Vagina (tissue), 2 donors: Measurements from ENCODE around the gene WNT16. TPM values are rescaled to one million over a fixed set of nuclear protein-coding genes. Genes with fewer than 3 reads are reported as not detected.

ENCODE experiments used
- DNase-seq, 2 donors: peaks; one replicate each; pipeline ENCODE4 v3.0.0-alpha.2; 2017; ENCODE audit errors: extremely low spot score in 2 of 2
- H3K27ac ChIP-seq: fragments of 200-600 bp; sonication (generic); one replicate; pipeline ENCODE4 v1.5.1; 2019
- H3K27me3 ChIP-seq: fragments of 200-600 bp; sonication (generic); one replicate; pipeline ENCODE4 v1.5.1; 2019
- H3K36me3 ChIP-seq, 2 donors: fragments of 200-600 bp; sonication (generic); one replicate each; pipeline ENCODE4 v1.5.1; 2017 to 2019
- H3K4me1 ChIP-seq: fragments of 200-600 bp; sonication (generic); one replicate; pipeline ENCODE4 v1.5.1; 2019
- H3K4me3 ChIP-seq, 2 donors: fragments of 200-600 bp; sonication (generic); 1 replicate in 1 of 2; 2 replicates in 1 of 2; pipeline ENCODE4 v1.5.1; 2016 to 2019
- H3K9me3 ChIP-seq: fragments of 200-600 bp; sonication (generic); one replicate; pipeline ENCODE4 v1.5.1; 2019
- POLR2A ChIP-seq, 2 donors: fragments of 450-650 bp; IDR thresholded peaks; one replicate each; pipeline ENCODE4 v1.6.1; 2017; ENCODE audit warnings: antibody characterized with exemption in 2 of 2, mild to moderate bottlenecking in 2 of 2, moderate library complexity in 2 of 2
- POLR2AphosphoS5 ChIP-seq, 2 donors: sonication (generic); formaldehyde crosslinking; IDR thresholded peaks; one replicate each; pipeline ENCODE4 v1.9.0; 2017; ENCODE audit warnings: antibody characterized with exemption in 2 of 2, mild to moderate bottlenecking in 2 of 2, low read depth in 1 of 2; ENCODE audit not compliant: insufficient read depth in 1 of 2
- intact Hi-C: fragments of 100-400 bp; cut with DNase I; formaldehyde crosslinking; loops from one replicate; pipeline ENCODE4 v1.15.1; 2023
- total RNA-seq: library from RNA; depleted of rRNA; stranded (reverse); fragments of >200 nt; gene quantifications from one replicate; pipeline ENCODE4 v1.2.3, GENCODE V29; 2016
- TF ChIP-seq, protein P1 (sequence below), 3 experiments: fragments of 450-650 bp in 2 of 3; fragments of 200-600 bp in 1 of 3; sonication (generic) in 1 of 3; IDR thresholded peaks; one replicate each; pipeline ENCODE4 v1.5.1; 2017 to 2019; ENCODE audit warnings: antibody characterized with exemption in 3 of 3, mild to moderate bottlenecking in 2 of 3, moderate library complexity in 2 of 3

Gene WNT16
- total RNA-seq, 1 donor from 2014 or later, result 7.4 TPM

DNA sequence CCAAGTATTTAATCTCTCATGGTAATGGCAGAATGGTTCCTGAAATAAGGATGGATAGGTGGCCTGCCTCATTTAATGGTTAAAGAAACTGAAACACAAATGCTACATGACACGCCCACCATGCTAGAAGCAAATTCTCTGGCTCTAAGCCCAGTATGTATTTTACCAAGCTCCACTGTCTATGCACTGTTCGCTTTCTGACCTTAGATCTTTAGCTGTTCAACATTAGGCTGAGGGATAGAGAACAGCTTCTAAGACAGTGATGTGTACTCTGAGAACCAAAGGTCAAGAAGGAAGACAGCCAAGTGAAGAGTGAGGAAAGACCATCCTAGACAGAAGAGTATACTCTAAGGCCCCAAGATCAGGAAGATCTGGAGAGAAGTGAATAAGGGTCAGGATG lies 40.7 kb downstream of the WNT16 start:
- Histone ChIP-seq H3K4me3 (no peak overlapping the region), H3K27me3 (no peaks in the 10 kb centered on the region), H3K4me1 (no peaks in the 10 kb centered on the region), H3K27ac (no peak overlapping the region), H3K9me3 (no peaks in the 10 kb centered on the region), H3K36me3 (peaks cover 0 to 8% of the 10 kb centered on the region in 2 donors)
- no peak for DNase-seq
- TF ChIP-seq, protein P1, sequence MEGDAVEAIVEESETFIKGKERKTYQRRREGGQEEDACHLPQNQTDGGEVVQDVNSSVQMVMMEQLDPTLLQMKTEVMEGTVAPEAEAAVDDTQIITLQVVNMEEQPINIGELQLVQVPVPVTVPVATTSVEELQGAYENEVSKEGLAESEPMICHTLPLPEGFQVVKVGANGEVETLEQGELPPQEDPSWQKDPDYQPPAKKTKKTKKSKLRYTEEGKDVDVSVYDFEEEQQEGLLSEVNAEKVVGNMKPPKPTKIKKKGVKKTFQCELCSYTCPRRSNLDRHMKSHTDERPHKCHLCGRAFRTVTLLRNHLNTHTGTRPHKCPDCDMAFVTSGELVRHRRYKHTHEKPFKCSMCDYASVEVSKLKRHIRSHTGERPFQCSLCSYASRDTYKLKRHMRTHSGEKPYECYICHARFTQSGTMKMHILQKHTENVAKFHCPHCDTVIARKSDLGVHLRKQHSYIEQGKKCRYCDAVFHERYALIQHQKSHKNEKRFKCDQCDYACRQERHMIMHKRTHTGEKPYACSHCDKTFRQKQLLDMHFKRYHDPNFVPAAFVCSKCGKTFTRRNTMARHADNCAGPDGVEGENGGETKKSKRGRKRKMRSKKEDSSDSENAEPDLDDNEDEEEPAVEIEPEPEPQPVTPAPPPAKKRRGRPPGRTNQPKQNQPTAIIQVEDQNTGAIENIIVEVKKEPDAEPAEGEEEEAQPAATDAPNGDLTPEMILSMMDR (IDR thresholded peaks at IDR 0.05), result no peak
- TF ChIP-seq POLR2A (IDR thresholded peaks at IDR 0.05) (no peak), POLR2AphosphoS5 (IDR thresholded peaks at IDR 0.05; ENCODE audit: insufficient read depth in 1 of 2, low read depth in 1 of 2) (no peak)
- intact Hi-C loops, result loop anchor here (5.0 kb wide), 1 partner anchor 178 kb away; no protein-coding TSS in a partner anchor

DNA sequence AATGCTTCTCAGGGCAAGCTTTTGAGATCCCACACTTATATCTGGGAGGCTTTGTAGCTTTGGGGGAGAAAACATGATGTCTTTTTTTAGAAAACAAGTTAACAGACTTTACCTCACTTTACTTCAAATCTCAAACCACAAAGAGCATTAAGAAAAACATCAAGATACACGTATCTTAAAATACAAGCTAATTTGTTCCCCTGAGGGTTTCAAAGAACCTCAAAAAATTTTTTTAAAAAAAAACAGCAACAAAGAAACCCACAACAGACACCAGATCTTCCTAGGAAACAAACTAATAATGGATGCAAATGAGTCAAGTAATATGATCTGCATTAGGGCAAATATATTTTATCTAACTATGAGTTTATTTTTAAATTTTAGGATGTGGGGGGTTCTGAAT lies 42.6 kb downstream of the WNT16 start:
- Histone ChIP-seq H3K27ac (no peak overlapping the region), H3K27me3 (no peaks in the 10 kb centered on the region), H3K4me1 (no peaks in the 10 kb centered on the region), H3K9me3 (no peaks in the 10 kb centered on the region), H3K4me3 (no peak overlapping the region), H3K36me3 (peaks cover 0 to 8% of the 10 kb centered on the region in 2 donors)
- intact Hi-C loops, result no loop called here
- TF ChIP-seq POLR2A (IDR thresholded peaks at IDR 0.05), result no peak
- TF ChIP-seq, protein P1 (IDR thresholded peaks at IDR 0.05), result no peak
- DNase-seq, result no peak

DNA sequence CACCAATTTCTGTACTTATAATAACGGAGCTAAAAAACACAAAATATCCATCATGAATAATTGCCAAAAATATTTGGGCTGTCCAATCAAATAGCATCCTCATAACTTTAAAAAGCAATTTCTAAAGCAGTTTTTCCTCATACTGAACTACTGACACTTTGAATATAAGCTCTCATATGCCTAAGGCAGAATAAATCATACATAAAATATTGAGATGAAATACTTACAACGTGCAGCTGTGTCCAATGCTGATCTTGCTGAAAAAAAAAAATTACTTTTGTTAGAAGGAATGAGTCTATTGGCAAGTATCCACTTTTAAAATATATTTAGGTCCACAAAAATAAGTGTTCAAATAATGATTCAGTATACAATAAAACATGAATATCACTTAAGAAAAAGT lies 43.1 kb downstream of the WNT16 start:
- no peak for TF ChIP-seq POLR2A (IDR thresholded peaks at IDR 0.05)
- no peak for TF ChIP-seq POLR2AphosphoS5 (IDR thresholded peaks at IDR 0.05; ENCODE audit: insufficient read depth in 1 of 2, low read depth in 1 of 2)
- TF ChIP-seq, protein P1 (IDR thresholded peaks at IDR 0.05), result no peak
- DNase-seq, result no peak
- intact Hi-C loops, result no loop called here
- H3K27me3 ChIP-seq, result no peaks in the 10 kb centered on the region
- no peaks in the 10 kb centered on the region for H3K9me3 ChIP-seq
- no peaks in the 10 kb centered on the region for H3K4me1 ChIP-seq
- peaks cover 0 to 8% of the 10 kb centered on the region in 2 donors for H3K36me3 ChIP-seq
- H3K27ac ChIP-seq, result no peak overlapping the region
- H3K4me3 ChIP-seq, result no peak overlapping the region

DNA sequence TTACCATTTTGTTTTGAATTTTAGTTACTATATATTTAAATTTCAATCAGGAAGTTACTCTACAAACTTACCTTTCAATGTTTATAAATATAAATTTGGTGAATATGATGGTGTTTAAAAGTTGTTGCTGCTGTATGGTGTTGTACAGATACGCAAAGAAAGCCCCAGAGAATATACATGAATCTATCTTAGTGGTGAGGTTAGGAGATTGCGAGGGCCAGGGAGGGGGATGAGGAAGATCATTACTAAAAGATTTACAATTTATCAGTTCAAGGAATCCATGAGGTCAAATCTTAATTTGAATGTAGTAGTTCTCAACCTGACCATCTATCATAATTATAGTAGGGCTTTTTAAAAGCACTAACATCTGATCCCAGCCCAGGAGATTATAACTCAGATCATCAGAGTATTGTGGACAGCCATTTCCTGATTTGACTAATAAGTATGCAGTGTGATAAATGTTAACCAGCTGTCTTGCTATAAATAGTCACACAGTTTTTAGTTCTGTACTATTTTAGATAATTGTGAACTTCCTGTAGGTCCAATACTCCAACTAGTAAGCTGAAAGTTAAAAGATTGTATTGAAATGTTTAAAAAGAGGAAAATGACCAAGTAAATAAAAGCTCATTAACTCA lies 43.7 kb downstream of the WNT16 start:
- TF ChIP-seq POLR2A (IDR thresholded peaks at IDR 0.05) (no peak), POLR2AphosphoS5 (IDR thresholded peaks at IDR 0.05; ENCODE audit: insufficient read depth in 1 of 2, low read depth in 1 of 2) (no peak)
- TF ChIP-seq, protein P1 (IDR thresholded peaks at IDR 0.05), result no peak
- intact Hi-C loops, result no loop called here
- Histone ChIP-seq H3K27ac (no peak overlapping the region), H3K9me3 (no peaks in the 10 kb centered on the region), H3K4me1 (no peaks in the 10 kb centered on the region), H3K36me3 (peaks cover 0 to 8% of the 10 kb centered on the region in 2 donors), H3K27me3 (no peaks in the 10 kb centered on the region), H3K4me3 (no peak overlapping the region)
- DNase-seq, result no peak

DNA sequence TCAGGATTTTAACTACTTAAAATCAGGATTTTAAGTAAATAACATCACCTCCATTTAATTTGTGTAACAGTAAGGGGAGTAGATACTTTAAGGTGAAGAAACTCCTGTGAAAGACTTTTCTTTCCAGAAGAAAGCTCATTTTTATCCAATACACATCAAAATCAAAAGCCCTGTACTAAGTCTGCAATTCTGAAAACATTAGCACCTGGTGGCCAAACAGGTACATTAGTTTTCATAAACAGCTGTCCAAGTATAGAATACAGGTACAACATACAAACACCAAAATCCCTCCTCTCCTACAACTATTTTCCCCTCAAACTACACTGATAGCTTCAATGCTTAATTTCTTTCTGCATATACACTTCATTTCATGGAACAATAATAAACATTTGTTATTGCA lies 44.4 kb downstream of the WNT16 start:
- DNase-seq, result no peak
- Histone ChIP-seq H3K9me3 (no peaks in the 10 kb centered on the region), H3K36me3 (peaks cover 0 to 9% of the 10 kb centered on the region in 2 donors), H3K27ac (no peak overlapping the region), H3K27me3 (no peaks in the 10 kb centered on the region), H3K4me1 (no peaks in the 10 kb centered on the region), H3K4me3 (no peak overlapping the region)
- intact Hi-C loops, result no loop called here
- TF ChIP-seq, protein P1 (IDR thresholded peaks at IDR 0.05), result no peak
- TF ChIP-seq POLR2AphosphoS5 (IDR thresholded peaks at IDR 0.05; ENCODE audit: insufficient read depth in 1 of 2, low read depth in 1 of 2) (no peak), POLR2A (IDR thresholded peaks at IDR 0.05) (no peak)
